Fibroblast of lung (primary cell): ENCODE measurements around the gene CHFR. TPM values are rescaled to one million over a fixed set of nuclear protein-coding genes. Genes with fewer than 3 reads are reported as not detected.

Experiments
- DNase-seq, 2 donors: peaks; one replicate each; pipeline versions ENCODE4 v3.0.0 to v3.0.0-alpha.2; 2010; ENCODE audit warnings: low read depth in 2 of 2
- H2AFZ ChIP-seq: 2 replicates; pipeline ENCODE4 v1.5.1; 2012; ENCODE audit warnings: low read length, control low read depth, inconsistent platforms
- H3K27ac ChIP-seq: 2 replicates; pipeline ENCODE4 v1.5.1; 2011; ENCODE audit warnings: low read length, control low read depth; ENCODE audit not compliant: insufficient read depth
- H3K27me3 ChIP-seq: 2 replicates; pipeline ENCODE4 v1.5.1; 2011; ENCODE audit warnings: mild to moderate bottlenecking, low read length; ENCODE audit not compliant: control insufficient read depth, insufficient read depth
- H3K36me3 ChIP-seq: 2 replicates; pipeline ENCODE4 v1.5.1; 2011; ENCODE audit warnings: low read length; ENCODE audit not compliant: control insufficient read depth, insufficient read depth
- H3K4me1 ChIP-seq: 2 replicates; pipeline ENCODE4 v1.5.1; 2011; ENCODE audit warnings: low read length; ENCODE audit not compliant: control insufficient read depth, insufficient read depth; ENCODE audit errors: extremely low read depth
- H3K4me2 ChIP-seq: 2 replicates; pipeline ENCODE4 v1.5.1; 2011; ENCODE audit warnings: low read length, control low read depth; ENCODE audit not compliant: insufficient read depth; ENCODE audit errors: extremely low read depth
- H3K4me3 ChIP-seq, 4 experiments: fragments of 200-600 bp in 1 of 4; sonication (generic) in 1 of 4; replicated peaks in 1 of 4; 2 replicates each; pipeline ENCODE4 v1.5.1; 2011 to 2016; ENCODE audit warnings: low read length in 4 of 4, low read depth in 3 of 4, mild to moderate bottlenecking in 3 of 4, control low read depth in 2 of 4, inconsistent platforms in 1 of 4, mixed read lengths in 1 of 4; ENCODE audit not compliant: insufficient read depth in 1 of 4; ENCODE audit errors: control extremely low read depth in 1 of 4
- H3K79me2 ChIP-seq: 2 replicates; pipeline ENCODE4 v1.5.1; 2012; ENCODE audit warnings: mild to moderate bottlenecking, low read length, inconsistent platforms; ENCODE audit not compliant: control insufficient read depth, insufficient read depth
- H3K9ac ChIP-seq: 2 replicates; pipeline ENCODE4 v1.5.1; 2011; ENCODE audit warnings: mild to moderate bottlenecking, low read length, control low read depth; ENCODE audit not compliant: insufficient read depth
- H3K9me3 ChIP-seq: 2 replicates; pipeline ENCODE4 v1.5.1; 2012; ENCODE audit warnings: low read depth, low read length; ENCODE audit not compliant: control insufficient read depth, insufficient read depth
- H4K20me1 ChIP-seq: 2 replicates; pipeline ENCODE4 v1.5.1; 2011; ENCODE audit warnings: low read length; ENCODE audit not compliant: control insufficient read depth, insufficient read depth; ENCODE audit errors: extremely low read depth
- EZH2 ChIP-seq: IDR thresholded peaks from 2 replicates; pipeline ENCODE4 v1.5.1; 2012; ENCODE audit warnings: low read length, control low read depth, mild to moderate bottlenecking; ENCODE audit errors: missing control alignments
- polyA plus RNA-seq, 2 donors: library from polyadenylated mRNA; depleted of rRNA in 1 of 2; stranded (reverse) in 1 of 2; unstranded in 1 of 2; fragments of >200 nt; gene quantifications; 2 replicates each; pipeline ENCODE4 v1.2.1, GENCODE V29; 2011 to 2012; ENCODE audit warnings: missing spikeins in 1 of 2
- total RNA-seq: library from RNA; depleted of rRNA; stranded (reverse); fragments of >200 nt; gene quantifications from 2 replicates; pipeline ENCODE4 v1.2.1, GENCODE V29; 2014
- TF ChIP-seq, protein P1 (sequence below), 2 donors: IDR thresholded peaks in 1 of 2; conservative IDR thresholded peaks in 1 of 2; 1 replicate in 1 of 2; 2 replicates in 1 of 2; pipeline ENCODE4 v1.5.1; 2011 to 2012; ENCODE audit warnings: low read length in 2 of 2, control low read depth in 1 of 2, inconsistent platforms in 1 of 2, low read depth in 1 of 2, mild to moderate bottlenecking in 1 of 2

CHFR gene
- total and polyA plus RNA-seq, 2 donors (not counting 1 experiment from before 2014, with no cell fraction given): 24.3 to 28.2 TPM

DNA sequence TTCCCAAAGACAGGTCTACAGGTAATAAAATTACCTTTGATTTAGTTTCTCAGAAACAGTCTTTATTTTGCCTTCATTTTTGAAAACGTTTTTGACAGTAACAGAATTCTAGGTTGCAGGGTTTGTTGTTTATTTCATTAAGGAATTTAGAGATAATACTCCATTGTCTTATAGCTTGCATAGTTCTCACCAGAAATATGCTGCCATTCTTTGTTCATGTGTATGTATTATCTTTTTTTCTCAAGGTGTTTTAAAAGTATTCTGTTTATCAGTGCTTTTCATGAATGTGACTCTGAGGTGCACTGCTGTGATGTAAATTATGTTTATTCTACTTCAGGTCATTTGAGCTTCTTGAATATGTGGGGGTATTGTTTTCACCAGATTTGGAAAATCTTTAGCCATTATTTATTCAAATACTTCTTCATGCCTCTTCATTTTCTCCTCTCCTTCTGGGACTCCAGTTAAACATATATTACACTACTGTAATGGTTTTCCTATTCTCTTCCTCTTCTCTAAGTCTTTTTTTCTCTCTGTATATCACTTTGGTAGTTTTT is 36.0 kb upstream of the CHFR start:
- H3K9ac ChIP-seq: no peak overlapping the region
- no peak overlapping the region for H3K4me3 ChIP-seq
- no peak overlapping the region for H3K27ac ChIP-seq
- no peaks in the 10 kb centered on the region for H3K36me3 ChIP-seq
- no peaks in the 10 kb centered on the region for H3K27me3 ChIP-seq
- DNase-seq: peak in 1 of 2 donors; percentile 4
- no peak overlapping the region for H2AFZ ChIP-seq
- peaks cover 8% of the 10 kb centered on the region for H3K9me3 ChIP-seq
- no peaks in the 10 kb centered on the region for H3K4me1 ChIP-seq
- no peaks in the 10 kb centered on the region for H3K79me2 ChIP-seq
- no peak overlapping the region for H3K4me2 ChIP-seq
- H4K20me1 ChIP-seq: no peaks in the 10 kb centered on the region
- TF ChIP-seq, protein P1, sequence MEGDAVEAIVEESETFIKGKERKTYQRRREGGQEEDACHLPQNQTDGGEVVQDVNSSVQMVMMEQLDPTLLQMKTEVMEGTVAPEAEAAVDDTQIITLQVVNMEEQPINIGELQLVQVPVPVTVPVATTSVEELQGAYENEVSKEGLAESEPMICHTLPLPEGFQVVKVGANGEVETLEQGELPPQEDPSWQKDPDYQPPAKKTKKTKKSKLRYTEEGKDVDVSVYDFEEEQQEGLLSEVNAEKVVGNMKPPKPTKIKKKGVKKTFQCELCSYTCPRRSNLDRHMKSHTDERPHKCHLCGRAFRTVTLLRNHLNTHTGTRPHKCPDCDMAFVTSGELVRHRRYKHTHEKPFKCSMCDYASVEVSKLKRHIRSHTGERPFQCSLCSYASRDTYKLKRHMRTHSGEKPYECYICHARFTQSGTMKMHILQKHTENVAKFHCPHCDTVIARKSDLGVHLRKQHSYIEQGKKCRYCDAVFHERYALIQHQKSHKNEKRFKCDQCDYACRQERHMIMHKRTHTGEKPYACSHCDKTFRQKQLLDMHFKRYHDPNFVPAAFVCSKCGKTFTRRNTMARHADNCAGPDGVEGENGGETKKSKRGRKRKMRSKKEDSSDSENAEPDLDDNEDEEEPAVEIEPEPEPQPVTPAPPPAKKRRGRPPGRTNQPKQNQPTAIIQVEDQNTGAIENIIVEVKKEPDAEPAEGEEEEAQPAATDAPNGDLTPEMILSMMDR (conservative IDR thresholded peaks at IDR 0.05 in 1 of 2, IDR thresholded peaks at IDR 0.05 in 1 of 2; ENCODE audit: low read depth in 1 of 2, low read length in 2 of 2): no peak
- TF ChIP-seq EZH2: no peak

DNA sequence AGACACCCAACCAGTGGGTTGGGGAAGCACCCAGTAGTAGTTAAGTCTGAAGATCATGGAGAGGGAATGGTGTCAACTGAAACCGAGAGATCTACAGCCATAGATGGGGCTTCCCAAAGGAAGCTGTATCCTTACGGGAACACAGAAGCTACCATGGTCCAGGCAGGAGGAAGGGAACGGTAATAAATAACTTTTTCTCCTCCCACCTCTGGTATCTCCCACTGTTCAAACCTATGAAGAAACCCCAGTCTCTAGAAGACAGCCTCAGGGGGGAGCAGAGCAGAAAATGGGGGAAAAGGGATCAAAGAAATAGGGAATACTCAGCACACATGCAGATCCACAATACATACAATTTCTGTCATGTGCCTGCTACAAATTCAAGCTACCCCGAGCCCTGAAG is 35.3 kb upstream of the CHFR start:
- Histone ChIP-seq H3K4me3 (no peak overlapping the region), H3K36me3 (no peaks in the 10 kb centered on the region), H3K9ac (no peak overlapping the region), H4K20me1 (no peaks in the 10 kb centered on the region), H3K9me3 (peaks cover 8% of the 10 kb centered on the region), H2AFZ (no peak overlapping the region), H3K4me2 (no peak overlapping the region), H3K4me1 (no peaks in the 10 kb centered on the region), H3K27ac (no peak overlapping the region), H3K27me3 (no peaks in the 10 kb centered on the region), H3K79me2 (no peaks in the 10 kb centered on the region)
- TF ChIP-seq, protein P1 (conservative IDR thresholded peaks at IDR 0.05 in 1 of 2, IDR thresholded peaks at IDR 0.05 in 1 of 2; ENCODE audit: low read depth in 1 of 2, low read length in 2 of 2): no peak
- no peak for TF ChIP-seq EZH2
- DNase-seq: no peak

DNA sequence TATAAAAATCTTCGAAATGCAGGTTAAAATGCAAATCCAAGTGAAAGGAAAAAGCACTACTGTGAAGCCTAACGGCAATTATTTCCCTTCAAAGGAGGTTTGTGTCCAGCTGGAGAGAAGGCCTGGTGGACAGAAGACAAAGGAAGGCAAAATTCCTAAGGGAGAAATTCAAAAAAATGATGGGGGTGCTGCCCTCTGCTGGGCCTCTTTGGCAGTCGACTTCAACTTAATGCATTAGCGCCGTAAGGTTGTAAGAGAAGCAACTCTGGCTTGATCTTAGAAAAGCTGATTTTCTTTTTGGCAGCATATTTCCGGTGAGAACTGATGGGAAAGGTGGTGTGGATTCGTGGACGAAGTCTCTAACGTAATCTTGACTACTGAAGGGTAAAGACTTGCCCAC is 34.3 kb upstream of the CHFR start:
- H3K9me3 ChIP-seq: peaks cover 8% of the 10 kb centered on the region

More for the DNA sequence above, 34.3 kb upstream of the CHFR start:
- TF ChIP-seq EZH2: no peak
- TF ChIP-seq, protein P1 (conservative IDR thresholded peaks at IDR 0.05 in 1 of 2, IDR thresholded peaks at IDR 0.05 in 1 of 2; ENCODE audit: low read depth in 1 of 2, low read length in 2 of 2): peak in 1 of 2 donors; percentile 20
- no peaks in the 10 kb centered on the region for H4K20me1 ChIP-seq
- no peak for DNase-seq
- no peaks in the 10 kb centered on the region for H3K4me1 ChIP-seq
- no peaks in the 10 kb centered on the region for H3K36me3 ChIP-seq
- no peak overlapping the region for H2AFZ ChIP-seq
- no peaks in the 10 kb centered on the region for H3K27me3 ChIP-seq
- no peak overlapping the region for H3K4me3 ChIP-seq
- no peak overlapping the region for H3K27ac ChIP-seq
- no peak overlapping the region for H3K4me2 ChIP-seq
- H3K79me2 ChIP-seq: no peaks in the 10 kb centered on the region
- no peak overlapping the region for H3K9ac ChIP-seq
